ENCODE results near the gene SLC6A20.

Gene SLC6A20, protein sequence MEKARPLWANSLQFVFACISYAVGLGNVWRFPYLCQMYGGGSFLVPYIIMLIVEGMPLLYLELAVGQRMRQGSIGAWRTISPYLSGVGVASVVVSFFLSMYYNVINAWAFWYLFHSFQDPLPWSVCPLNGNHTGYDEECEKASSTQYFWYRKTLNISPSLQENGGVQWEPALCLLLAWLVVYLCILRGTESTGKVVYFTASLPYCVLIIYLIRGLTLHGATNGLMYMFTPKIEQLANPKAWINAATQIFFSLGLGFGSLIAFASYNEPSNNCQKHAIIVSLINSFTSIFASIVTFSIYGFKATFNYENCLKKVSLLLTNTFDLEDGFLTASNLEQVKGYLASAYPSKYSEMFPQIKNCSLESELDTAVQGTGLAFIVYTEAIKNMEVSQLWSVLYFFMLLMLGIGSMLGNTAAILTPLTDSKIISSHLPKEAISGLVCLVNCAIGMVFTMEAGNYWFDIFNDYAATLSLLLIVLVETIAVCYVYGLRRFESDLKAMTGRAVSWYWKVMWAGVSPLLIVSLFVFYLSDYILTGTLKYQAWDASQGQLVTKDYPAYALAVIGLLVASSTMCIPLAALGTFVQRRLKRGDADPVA

DNA sequence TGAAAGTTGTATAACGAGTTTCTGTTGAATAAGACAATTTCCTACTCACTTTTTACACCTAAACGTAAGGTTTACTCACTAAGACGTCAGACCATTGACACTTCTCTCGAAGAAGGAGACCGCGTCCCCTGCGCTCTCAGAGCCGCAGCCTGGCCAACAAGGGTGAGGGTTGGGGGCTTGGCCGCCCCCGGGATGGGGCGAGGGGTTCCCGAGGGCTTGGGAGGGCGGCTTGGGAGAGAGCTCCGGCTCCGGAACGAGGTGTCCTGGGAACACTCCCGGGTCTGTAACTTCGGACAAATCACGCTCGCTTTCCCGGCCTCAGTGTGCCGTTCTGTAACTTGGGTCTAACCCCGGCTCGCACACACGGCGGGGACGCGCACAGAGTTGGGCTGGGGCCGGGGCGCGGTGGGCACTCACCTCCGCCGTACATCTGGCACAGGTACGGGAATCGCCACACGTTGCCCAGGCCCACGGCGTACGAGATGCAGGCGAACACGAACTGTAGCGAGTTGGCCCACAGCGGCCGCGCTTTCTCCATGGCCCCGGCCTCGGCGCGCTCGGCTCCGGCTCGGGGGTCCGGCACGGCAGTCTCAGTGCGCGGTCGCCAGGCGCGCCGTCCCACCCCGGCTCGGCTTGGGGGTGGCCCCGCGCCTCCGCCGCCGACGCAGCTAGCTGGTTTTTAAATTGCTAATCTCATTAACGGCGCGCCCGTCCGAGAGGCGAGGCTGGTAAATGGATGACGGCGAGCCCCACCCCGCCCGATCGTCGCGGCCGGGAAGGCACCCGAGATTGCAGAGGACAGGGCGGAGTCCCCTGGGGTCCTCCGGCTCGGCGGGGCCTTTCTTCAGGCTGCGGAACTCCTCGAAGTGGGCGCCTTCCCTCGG lies at the start of gene SLC6A20:
Gene SLC6A20, minus strand, starts transcription at position 655 of the 884 bp plus-strand sequence. Its CDS starts 117 bp downstream, at position 538.
- no peak for DNase-seq (ENCODE audit: low read depth)

DNA sequence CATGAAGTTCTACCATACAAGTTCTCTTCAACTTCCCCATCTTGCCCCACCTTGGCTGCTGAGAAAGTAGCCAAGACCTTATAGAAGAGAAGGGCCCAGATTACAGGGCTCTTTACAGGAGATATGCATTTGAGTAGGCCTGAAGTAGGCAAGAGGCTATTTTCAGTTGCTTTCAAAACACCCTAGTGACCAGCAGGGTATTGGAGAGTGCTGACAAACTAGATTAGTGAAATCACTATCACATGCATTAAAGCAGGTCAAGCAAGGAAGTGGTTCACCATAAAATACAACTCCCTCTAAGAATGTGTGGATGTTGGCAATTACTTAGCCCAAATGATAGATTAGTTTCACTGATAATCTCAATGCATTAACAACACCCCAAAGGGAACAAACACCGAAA lies 48.3 kb upstream of the SLC6A20 start:
- DNase-seq (ENCODE audit: low read depth): no peak

DNA sequence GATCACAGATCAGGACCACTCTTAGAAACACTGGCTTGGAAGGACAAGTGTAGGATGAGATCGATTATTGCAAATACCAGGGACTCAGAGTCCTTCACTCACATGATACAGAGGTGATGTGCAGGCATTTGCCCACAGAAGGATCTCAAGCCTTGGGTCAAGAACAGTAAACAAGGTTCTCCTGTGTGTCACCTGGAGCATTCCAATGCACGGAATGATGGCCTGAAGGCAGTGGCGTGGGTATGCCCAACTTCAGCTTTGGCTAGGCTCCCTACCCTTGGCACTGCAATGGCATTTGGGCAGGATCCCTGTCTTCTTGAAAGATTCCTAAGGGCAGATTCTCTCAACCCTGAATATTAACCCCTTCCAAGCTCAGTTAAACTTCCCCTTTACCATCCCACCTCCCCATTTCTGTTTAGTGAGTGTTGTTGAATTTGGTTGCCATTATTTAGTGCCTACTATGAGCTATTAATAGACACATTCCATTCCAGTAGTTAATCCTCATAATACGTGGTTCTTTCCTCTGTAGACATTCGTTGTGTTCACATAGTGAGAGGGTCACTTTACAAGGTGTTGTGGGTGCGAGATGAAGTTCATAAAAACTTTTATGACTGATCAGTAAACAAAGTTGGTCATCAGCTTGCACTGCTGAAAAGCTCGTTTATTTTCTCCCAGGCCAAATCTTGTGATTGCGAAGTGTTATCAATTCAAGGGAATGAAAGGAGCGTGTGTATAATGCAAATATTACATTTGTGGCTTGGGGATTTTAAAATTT lies 46.7 kb upstream of the SLC6A20 start:
- DNase-seq (ENCODE audit: low read depth): no peak

DNA sequence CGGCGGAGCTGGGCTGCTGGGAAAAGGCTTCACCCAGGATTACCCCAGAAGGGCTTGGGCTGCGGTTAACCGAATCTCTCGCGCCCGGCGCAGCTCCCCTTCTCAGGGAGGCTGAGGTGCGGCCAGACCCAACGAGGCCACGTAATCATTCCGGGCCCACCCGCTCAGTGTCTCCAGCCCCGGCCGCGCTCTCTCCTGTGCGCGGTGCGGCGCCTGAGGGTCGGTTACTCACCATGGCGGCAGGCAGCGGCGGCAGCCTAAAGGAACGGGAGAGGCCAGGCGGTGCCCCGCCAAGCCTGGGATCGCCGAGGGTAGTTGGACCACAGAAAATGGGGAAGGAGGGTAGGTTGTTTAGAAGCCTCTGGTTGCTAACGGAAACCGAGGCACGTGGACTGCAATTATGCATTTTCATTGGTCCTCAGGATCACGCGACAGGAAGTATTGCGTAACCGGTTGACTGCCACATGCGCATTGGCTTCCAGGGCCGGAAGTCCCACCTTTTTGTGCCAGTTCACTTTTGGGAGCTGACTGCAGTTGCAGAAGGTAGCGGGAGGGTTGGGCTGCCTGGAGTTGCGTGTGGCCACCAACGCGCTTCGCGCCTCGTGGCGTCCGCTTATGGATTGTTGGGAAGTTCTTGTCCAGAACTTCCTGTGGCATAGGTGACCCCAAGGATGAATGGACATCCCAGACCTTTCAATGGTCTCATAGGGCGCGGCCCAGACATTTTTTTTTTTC lies 45.6 kb upstream of the SLC6A20 start, which contains the start of gene LZTFL1:
Gene LZTFL1, minus strand, starts transcription at position 363 of the 735 bp plus-strand sequence. Its CDS starts 128 bp downstream, at position 235.
- DNase-seq (ENCODE audit: low read depth): peak; percentile 90

DNA sequence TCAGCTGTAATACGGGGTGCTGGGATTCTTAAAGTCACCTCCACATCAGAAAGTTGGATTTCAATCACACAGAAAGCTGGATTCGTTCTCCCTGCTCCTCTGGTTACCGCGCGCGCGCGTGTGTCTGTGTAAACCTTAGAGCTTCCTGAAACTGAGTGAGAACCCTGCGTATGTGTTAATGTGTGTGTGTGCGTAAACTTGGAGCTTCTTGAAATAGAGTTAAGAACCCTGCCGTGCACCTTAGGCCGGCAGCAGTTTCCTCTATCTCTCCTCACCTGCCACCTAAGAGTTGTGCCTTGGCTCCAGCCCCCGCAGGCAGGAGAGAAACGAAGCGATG lies 45.1 kb upstream of the SLC6A20 start:
- no peak for DNase-seq (ENCODE audit: low read depth)

DNA sequence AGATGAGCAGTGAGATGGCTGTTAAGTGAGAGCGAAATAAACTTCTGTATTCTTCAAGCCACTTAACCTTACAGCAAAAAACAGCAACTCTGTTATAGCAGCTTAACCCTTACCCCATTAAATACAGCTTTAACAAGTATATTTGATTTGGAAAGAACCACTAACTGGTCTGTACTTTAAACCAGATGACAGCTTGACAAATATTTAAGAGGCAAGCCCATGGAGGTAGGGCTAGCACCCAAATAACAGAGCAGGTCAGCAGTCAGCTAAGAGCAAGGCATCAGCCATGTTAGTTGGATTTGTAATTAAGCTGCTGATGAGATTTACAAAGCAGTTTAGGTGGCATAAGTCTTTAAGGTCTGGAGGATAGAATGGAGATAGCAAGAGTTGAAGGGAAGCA lies 42.1 kb upstream of the SLC6A20 start:
- DNase-seq (ENCODE audit: low read depth): no peak

DNA sequence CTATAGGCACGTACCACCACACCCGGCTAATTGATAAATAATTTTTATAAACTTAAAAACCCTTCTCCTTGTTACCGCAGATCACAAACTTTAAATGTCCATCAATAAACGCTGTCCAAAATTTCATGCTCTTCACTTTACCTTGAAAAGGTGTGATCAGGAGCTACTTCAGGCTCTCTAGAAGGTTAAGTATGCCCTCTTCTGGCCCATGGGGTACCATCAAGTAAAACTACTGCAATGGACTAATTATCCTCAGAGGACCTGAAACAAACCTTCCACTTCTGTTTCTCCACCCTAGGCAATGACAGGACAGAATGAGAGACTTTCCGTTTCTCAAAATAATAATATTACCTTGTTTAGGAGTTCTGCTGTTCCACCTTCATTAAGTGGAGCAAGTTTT lies 36.4 kb upstream of the SLC6A20 start:
- DNase-seq (ENCODE audit: low read depth): no peak

DNA sequence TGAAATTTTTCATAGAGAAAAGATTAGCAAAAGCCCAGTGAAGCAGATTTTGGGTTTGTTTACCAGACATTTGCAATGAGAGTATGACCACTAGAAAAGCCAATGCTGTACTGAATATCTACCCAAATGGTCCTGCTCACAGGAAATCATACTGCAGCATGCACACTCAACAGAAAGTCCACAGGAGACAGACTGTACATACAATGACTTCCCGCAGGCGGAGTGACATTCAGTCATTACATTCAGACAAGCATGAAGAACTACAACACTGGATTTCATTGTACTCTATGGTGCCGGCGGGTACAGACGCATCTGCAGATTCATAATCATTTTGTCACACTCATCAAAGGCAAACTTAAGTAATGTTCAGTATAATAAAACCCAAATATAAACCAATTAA lies 33.8 kb upstream of the SLC6A20 start:
- no peak for DNase-seq (ENCODE audit: low read depth)

DNA sequence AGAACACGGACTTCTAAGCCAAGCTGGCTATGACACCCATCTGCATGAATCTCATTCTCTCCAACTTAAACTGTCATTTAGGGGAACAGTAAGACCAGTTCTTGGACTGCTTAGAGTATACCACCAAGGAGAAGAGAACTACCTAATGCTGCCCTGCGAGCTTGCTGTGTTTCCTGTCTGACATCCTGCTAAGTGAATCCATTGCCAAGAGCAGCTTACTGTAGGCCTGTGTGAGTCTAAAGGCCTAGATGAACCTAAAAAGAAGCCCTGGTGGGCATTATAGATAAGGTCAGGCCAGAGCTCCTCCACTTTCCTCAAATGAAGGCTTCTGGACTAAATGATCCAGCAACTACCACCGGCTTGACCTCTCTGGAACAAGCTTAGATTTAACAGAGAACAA lies 30.6 kb upstream of the SLC6A20 start:
- DNase-seq (ENCODE audit: low read depth): no peak

DNA sequence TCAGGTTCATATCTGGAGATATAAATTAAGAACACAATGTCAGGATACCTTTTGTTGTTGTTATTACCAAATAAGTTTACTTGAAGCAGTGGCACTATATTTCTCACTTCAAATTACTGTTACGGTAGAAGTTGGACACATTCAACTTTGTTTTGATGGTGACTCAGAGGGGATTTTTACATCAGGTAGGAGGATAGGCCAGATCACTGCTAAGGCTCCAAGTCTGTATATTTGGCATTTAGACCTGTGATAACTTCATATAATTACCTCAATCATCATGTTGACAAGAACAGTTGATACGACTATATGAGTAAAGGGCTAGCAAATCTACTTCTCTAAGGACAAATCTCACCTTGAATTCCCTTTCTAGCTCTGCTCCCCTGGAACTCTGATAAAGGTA lies 30.0 kb upstream of the SLC6A20 start:
- DNase-seq (ENCODE audit: low read depth): no peak

DNA sequence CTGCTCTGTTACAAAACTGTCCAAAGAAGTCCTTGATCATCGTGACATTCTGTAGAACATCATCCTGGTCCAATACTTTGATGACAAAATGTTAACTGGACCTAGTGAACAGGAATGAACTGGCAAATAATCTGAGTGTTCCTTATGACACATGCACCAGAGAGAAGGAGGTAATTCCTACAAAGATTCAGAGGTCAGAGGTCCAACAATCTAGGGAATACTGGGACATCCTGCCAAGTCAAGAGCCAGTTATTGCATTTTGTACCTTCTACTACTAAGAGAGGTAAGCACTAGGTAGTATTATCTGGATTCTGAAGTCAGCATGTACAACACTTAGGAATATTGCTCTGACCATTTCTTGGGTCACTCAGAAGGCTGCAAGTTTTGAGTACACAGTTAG lies 24.8 kb upstream of the SLC6A20 start:
- no peak for DNase-seq (ENCODE audit: low read depth)

DNA sequence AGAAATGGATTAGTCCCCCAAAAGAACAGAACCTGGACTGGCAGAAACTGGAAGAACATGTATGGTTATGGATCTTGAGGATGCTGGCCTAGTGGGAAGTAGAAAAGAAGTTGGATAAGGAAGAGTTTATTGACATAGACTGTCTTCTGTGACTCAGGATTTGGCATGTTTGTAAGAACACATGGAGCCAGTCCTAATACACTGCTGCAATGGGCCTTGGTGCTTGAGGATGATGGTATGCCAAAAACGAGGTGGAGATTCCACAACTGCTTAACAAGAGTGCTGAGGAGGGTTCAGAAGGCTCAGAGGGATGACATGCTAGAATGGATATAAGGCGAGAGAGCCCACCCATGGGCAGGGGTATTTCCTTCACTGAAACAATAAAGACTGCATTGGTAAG lies 23.2 kb upstream of the SLC6A20 start:
- DNase-seq (ENCODE audit: low read depth): no peak

DNA sequence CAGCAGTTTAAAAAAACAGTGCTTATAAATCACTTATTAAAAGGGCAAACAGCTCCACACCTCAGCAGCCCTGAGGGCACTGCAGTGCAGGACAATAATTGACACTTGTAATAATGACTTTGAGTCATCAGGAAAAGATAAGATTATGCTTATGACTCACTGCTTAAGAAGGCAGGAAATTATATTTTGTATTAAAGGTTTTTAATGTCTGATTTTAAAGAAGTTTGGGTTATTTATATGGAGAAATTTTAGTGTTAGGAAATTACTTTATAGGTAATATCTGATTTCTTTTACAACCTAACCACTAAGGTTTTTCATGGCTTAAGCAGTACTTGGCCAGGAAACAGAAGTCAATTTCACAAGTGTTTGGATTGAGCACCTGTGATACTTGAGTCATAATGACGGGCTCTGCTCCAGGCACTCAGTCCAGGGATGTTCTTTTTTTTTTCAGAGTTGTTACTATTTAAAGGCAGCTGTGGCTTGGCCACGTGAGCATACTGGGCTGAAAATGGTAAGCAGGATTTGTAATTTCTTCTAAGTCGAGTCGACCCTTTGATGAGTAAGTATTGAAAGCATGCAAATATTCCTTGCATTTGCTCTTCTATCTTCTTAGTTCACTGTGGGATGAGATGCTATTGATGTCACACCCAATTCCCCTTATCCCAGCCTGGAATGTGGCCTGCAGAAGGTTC lies 21.6 kb upstream of the SLC6A20 start:
- DNase-seq (ENCODE audit: low read depth): peak; percentile 69

DNA sequence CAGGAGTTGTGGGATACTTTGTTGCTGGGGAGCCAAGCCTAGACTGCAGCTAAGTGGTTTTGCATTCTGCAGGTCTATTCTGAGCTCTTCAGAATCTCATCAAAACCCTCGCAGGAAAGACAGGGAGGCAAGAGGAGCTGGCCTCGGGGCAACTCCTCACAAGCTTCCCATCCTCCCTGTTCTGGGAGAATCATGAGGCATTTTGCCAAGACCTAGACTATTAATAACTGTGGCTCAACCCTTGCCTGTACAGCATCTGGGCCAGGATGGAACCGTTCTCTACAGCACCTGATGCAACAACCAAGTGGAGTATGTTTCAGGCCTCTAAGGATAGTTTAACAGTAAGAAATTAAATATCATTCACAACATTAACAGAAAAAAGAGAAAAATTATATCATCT lies 20.2 kb upstream of the SLC6A20 start:
- DNase-seq (ENCODE audit: low read depth): no peak

DNA sequence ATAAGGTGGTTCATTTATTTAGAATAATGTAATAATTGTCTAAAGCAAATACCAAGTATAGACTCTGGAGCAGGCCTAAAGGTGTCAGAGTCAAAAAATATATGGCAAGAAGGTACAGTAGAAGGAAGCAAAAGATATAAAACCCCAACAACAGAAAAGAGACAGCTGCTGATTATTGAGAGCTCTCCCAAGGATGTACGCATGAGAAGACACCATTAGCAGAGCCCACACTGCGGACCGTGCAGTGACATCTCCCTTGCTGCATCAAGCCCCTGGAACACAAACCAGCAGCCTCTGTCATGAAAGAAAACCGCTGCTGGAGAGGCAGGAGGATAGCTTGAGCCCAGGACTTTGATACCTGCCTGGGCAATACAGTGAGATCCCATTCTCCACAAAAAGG lies 18.0 kb upstream of the SLC6A20 start:
- no peak for DNase-seq (ENCODE audit: low read depth)

DNA sequence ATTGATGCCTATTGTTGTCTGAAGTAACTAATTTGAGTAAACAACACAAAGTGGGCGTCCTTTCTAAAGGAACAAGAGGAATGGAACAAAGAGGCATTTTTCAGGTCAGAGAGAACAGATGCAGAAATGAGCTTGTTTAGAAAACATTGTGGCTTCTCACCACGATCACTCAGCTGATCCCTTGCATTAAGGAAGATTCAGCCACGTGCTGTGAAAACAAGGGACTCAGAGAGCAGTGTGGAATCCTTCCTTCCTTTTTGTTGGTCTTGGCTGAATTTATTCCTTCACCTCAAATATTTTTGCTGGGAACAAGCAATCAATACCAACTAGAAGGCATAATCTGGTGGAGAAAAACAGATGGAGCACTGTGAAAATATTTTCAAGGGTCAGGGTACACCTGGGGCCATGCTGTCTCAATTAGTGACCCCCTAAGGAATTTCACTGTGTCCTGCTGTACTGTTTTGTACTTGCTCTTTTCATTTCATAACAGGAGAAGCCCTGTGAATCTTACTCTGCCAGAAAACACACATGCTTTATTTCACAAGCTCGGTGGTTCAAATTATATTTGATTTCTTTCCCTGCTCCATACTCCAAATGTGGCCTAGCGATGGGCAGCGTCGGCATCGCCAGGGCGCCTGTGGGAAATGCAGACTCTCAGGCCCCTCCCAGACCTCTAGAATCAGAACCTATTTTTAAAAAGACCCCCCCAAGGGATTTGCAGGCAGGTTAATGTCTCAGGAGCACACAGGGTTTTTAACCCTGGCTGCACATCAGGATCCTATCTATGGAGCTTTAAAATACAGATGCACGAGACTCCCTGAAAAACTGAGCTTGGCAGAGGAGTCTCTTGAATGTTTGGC lies 11.6 kb upstream of the SLC6A20 start:
- DNase-seq (ENCODE audit: low read depth): no peak

DNA sequence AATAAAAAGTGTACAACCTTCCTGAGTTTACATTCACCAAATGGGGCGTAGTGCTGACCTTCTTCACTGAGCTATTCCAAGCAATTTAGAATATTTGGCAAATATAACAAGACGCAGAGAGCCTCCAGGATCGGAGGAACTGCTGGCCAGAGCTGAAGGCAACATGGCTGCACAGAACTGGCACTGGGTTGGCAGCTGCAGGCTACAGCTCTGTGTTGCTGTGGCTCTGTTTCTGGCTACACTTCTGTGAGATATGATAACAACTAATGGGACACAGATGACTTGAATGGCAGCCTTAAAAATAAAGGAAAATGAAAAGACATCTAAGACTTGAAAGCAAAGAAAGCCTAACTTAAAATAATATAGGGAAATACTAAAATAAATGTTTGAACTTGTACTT lies 10.8 kb upstream of the SLC6A20 start:
- no peak for DNase-seq (ENCODE audit: low read depth)

DNA sequence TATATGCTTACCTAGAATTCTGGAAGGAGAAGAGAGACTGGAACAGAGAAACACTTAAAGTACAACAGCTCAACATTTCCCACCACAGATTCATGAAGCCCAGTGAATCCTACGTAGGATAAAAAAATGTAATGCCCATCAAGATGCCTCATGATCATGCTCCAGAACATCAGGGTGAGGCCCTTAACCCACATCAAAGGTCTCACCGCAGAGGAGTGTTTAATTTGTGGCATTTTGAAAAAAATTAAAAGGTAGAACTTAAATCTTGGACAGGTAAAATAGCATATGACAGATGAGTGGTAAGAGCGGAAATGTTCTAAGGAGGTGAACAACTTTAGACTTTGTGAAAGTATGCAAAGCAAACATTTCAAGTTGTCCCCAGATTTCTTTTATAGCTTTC lies 9.7 kb upstream of the SLC6A20 start:
- no peak for DNase-seq (ENCODE audit: low read depth)

DNA sequence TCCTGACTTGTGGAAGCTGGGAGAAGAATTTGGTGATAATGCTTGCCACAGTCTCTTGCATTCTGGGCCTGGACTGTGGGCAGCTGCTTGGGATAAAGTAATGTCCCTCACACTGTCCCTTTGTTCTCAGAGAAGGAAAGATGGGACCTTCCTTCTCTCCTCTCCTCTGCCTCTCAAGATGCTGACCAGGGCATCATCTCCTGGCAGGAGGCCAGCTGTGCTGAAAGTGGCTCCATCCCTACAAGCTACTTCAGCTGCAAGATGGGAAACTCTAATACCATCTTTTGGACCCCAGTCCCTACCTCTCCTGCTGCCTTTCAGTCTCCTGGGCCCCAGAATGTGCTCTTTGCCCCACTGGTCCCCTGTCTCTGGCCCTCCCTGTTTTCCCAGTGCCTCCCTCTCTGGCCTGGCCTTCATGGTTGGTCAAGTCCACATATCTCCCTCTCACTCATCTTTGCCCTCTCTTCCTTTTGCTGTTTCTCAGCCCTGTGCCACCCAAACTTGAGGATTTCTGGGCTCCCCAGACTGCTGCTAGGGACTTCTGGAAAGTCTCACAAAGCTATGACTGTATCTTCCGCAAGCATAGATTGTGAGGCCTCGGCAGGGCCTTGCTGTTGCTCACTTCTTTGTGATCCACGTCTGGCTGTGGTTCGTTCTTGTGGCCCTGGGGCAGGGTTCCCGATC lies 7.1 kb upstream of the SLC6A20 start:
- no peak for DNase-seq (ENCODE audit: low read depth)

All from HS-27A (cell line).